SK-N-SH treated with all-trans-retinoic acid at 6 μM for 48 hours (cell line): ENCODE measurements around the gene DLG5.

Source experiments
- RARB ChIP-seq: fragments of 250-450 bp; sonication (Bioruptor Pico); IDR thresholded peaks from 2 replicates; pipeline ENCODE4 v1.8.0; 2021; ENCODE audit warnings: mild to moderate bottlenecking, moderate library complexity
- TF ChIP-seq, protein P1 (sequence below): fragments of 250-450 bp; sonication (Bioruptor Pico); IDR thresholded peaks from 2 replicates; pipeline ENCODE4 v1.5.1; 2021; ENCODE audit warnings: mild to moderate bottlenecking, moderate library complexity

DNA sequence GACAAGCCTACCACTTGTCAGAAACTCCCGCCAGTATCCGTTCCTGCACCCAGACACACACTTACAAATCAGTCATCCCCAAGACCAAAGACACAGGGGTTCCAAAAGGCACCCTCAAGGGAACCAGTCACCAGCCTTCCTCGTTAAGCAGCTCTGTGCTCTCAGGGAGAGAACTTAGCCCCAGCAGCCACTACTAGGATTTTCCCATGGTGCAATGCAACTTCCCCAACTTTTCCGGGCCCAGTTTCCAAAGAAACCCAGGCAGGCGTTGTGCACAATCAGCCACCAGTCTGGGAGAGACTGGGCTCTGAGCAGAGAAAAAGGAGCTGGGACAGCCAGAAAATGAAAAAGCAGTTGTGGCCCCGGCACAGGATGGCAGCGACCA is 1.2 kb downstream of the DLG5 start:
- no peak for TF ChIP-seq RARB (CRISPR knock-in tag)
- TF ChIP-seq, protein P1, sequence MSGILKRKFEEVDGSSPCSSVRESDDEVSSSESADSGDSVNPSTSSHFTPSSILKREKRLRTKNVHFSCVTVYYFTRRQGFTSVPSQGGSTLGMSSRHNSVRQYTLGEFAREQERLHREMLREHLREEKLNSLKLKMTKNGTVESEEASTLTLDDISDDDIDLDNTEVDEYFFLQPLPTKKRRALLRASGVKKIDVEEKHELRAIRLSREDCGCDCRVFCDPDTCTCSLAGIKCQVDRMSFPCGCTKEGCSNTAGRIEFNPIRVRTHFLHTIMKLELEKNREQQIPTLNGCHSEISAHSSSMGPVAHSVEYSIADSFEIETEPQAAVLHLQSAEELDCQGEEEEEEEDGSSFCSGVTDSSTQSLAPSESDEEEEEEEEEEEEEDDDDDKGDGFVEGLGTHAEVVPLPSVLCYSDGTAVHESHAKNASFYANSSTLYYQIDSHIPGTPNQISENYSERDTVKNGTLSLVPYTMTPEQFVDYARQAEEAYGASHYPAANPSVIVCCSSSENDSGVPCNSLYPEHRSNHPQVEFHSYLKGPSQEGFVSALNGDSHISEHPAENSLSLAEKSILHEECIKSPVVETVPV (CRISPR knock-in tag), result no peak
